SKM-1 (cell line): ENCODE results near the gene DOCK1.

Source experiments
- DNase-seq: peaks from one replicate; lab custom pipeline; 2025; ENCODE audit not compliant: unreplicated experiment; lab: John Stamatoyannopoulos, UW

DOCK1 gene

GRCh38 chr10:127332631-127333030 is 427.4 kb downstream of the DOCK1 start:
- no peak for DNase-seq

GRCh38 chr10:127337801-127338200 is 432.6 kb downstream of the DOCK1 start:
- DNase-seq = no peak

DNA sequence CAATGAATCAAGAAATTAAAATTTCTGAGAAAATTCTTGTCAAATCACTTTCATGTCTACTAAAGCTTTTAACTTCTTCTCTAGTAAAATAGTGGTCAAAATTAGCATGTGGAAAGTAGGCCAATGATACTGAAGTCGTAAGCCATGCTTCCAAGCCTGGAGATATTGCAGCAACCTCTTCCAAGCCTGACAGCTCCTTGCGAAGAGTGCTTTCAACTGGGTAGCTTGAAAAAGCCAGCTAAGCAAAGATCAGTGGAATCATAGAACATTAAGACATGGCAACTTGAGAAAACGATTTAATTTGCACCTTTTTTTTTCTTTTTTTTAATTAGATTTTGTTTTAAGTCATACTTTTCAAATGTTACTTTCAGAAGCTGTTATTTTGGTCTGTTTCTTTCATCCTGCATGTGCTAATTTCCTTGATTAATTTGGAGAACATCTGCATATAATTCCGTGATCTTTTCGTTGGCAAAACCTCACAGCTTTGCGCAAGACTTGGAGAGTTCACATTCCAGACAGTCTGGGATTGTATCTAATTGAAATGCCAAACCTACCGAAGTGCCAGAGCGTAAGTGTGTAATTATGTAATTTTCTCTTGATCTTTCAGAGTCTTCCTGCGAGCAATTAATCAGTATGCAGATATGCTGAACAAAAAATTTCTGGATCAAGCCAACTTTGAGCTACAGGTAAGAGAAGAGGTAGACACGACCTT is 433.3 kb downstream of the DOCK1 start:
- DNase-seq = no peak

DNA sequence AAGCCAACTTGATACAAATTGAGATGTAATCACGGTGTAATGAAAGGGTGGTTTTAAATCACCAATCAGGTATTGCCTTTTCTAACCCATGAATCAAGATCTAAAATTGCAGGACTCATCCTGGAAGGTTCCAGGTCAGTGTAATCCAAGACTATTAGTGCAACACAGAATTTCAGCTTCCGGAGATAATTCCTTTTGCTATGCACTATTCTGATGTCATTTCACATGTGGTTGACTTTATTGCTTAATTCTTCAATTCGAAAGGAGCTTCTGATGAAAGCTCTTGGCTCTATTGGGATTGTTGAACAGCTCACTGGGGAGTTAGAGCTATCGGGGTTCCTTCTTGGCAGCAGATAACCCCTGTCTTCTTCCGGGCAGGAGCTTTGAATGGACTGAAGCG is 438.6 kb downstream of the DOCK1 start:
- DNase-seq = no peak

DNA sequence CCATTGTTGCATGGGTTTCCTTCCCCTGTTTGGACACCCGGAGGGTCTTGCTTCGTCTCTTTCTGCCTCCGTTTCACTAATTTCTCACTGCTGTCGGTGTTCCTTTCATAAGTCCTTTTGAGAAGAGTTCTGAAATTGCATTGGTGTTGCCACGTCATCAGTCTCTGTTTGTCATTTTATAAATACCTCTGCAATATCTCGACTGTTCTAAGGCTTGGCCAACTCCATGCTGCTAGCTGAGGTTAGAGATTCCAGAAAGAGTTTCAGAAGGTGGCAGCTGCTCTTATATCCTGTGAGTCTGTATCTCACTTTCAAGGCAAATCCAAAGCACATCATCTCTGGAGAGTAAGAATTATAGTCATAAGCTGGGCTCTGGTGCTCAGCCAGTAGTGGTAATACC is 439.1 kb downstream of the DOCK1 start:
- DNase-seq = no peak

DNA sequence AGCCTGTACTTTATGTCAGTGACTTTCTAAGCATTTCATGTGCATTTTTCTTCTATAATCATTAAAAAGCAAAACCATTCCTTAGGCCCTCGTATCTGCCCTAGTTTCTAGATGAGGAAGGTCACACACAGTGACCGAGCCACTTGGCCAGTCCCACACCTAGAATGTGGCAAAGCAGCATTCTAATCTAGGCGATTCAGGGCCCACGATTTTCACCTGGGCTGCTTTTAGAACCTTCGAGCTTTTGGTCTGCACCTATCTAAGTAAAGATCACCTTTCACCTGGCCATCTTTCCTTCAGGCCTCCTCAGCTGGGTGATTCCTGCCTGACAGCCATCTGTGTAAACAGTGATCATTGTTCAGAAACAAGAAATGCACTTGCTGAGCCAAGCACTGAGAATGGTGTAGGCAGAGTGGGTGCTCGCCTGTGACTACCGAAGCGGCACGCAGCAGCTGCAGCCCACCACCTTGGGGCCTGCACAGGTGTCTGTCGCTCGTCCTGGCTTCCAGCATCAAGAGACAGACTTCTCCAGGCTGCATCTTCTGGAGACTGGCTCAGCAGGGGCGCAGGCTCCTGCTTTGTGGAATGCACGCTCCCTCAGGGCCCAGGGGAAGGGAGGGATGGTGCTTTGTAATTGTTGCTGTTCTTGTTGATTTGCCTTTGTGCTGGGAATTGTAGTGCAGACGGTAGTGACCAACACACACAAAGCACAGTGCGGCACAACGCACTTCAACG is 440.2 kb downstream of the DOCK1 start:
- no peak for DNase-seq

- DNase-seq = no peak
Measured at GRCh38 chr10:127346604-127347003, 441.4 kb downstream of the DOCK1 start.

- no peak for DNase-seq
Measured at GRCh38 chr10:127347202-127347959, 442.2 kb downstream of the DOCK1 start.

DNA sequence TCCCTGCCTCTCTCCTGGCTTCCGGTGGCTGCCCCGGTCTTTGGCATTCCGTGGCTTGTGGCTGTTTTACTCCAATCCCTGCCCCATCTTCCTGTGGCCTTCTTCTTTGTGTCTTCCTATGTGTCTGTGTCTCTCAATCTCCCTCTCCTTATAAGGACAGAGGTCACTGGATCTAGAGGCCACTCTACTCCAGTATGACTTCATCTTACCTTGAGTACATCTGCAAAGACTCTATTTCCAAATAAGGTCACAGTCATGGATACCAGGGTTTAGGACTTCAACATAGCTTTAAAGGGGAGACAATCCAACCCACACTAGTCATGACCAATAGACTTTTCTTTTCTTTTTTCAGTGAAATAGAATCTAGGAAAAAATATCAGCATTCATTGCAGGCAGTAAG is 444.5 kb downstream of the DOCK1 start:
- no peak for DNase-seq

GRCh38 chr10:127351542-127351941 is 446.3 kb downstream of the DOCK1 start:
- no peak for DNase-seq

DNA sequence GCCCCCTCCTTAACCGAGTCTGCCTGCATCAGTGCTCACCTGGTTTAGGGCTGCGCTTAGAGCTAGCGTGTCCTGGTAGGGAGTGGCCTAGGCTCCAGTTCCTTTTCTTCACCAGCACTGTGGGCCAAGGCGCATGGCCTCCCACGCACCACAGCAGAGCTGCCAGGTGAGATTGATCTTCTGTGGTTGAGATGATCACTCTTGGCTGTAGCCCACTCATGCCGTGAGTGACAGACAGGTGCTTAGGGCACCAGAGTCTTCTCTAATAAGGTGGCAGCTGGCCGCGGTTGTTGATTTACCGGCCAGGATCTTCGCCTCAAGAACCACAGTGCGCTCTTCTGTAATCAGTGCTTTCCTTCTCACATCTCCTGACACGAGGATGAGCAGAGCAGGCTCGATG is 448.3 kb downstream of the DOCK1 start:
- no peak for DNase-seq

GRCh38 chr10:127354255-127354654 is 449.0 kb downstream of the DOCK1 start:
- peak; percentile 14 for DNase-seq

GRCh38 chr10:127354992-127355391 is 449.8 kb downstream of the DOCK1 start:
- DNase-seq = no peak

- DNase-seq = no peak
Measured at GRCh38 chr10:127356360-127356759, 451.1 kb downstream of the DOCK1 start.

- DNase-seq = no peak
Measured at GRCh38 chr10:127357265-127357664, 452.0 kb downstream of the DOCK1 start.

- DNase-seq = no peak
Measured at GRCh38 chr10:127358337-127358736, 453.1 kb downstream of the DOCK1 start.

- no peak for DNase-seq
Measured at GRCh38 chr10:127364034-127364433, 458.8 kb downstream of the DOCK1 start.

DNA sequence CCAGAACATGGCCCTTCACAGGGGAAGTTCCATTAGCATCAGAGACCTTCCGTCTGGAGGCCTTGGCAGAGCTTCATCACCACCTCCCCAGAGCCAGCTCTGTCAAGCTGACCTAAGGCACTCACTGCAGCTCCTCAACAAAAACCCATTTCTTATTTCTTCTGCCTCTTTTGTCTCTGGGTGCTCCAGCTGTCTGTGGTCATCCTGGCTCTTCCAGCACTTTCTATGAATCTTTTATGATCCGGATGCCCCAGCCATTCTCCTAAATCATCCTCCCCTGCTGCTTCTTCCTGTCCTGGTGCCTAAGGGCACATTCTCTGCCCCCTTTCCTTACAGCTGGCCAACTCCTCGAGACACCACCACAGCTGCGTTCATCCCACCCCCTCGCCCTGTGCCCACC is 462.9 kb downstream of the DOCK1 start:
- DNase-seq = no peak

GRCh38 chr10:127368929-127369328 is 463.7 kb downstream of the DOCK1 start:
- no peak for DNase-seq

- no peak for DNase-seq
Measured at GRCh38 chr10:127370601-127371000, 465.4 kb downstream of the DOCK1 start.

DNA sequence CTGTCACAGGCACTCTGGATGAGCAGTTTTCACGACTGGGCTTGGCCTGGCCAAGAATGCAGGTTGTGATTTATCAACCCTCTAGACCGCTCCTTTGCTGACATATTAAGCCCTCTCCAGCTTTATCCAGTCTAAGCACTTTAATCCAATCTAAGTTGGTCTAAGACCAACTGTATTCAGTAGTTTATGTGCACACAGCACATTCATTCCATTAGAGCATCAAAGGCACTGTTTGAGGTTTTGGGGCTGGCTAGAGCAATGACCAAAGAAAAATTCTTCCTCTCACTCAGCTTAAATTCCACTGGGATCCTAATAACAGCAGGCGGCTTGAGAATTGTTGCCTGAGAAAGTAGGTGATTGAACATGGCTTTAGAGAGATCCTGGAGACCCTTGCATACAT is 467.1 kb downstream of the DOCK1 start:
- no peak for DNase-seq

DNA sequence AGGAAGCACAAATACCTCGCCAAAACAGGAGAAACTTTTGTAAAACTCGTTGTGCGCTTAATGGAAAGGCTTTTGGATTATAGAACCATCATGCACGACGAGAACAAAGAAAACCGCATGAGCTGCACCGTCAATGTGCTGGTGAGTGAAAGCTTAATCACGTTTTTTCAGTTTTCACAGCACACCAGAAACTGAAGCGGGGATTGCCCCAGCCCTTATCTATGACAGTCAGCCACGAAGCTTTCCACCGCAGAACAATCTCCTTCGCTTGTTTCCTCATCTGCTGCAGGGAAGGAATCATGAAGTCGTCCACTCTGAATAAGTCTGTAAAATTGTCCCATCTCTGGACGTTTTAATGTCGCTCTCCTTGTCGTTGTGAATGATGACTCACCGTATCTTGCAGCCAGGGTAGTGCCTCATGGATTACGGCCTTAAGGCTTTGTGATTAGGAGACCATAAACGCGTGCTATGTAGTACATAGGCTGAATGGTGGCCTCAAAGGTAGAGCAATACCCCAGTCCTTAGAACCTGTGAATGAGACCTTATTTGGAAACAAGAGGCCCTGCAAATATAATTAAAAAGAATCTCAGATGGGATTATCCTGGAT is 468.9 kb downstream of the DOCK1 start:
- no peak for DNase-seq
